ENCODE data around the gene EML4.

EML4 gene

DNA sequence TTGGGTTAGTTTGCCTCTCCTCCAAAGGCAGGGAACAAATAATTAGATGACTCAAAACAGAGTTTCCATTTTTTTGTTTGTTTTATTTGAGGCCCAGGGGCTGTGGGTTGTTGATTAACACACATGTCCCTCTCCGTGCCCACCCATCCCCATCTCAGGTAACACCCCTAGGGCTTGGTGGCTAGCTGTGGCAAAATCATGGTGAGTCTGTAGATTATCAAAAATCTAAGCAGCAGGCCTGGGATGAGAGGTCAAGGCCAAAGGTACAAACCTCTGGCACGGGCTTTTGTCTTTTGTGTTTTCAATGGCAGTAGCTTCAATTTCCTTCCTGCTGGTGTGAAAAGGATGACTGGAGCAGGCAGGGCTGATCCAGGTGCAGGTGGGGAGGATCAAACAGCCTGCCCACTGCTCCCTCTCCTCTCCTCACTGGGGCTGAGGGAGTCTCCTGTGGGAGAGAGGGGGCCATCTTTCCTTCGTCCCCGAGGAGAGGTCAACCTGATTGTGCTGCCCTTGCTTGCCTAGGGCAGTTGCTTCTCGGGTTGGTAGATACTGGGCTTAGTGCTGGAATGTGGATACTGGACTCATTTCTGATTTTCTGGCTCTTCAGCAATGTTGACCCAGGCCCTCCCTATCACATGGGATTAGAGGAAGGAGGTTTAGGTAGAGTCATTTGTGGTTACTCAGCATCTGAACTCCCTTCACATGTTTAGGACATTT, 31.9 kb upstream of the EML4 start:
- DNase-seq (ENCODE audit: low spot score) (no peak), FAIRE-seq (no peak)

DNA sequence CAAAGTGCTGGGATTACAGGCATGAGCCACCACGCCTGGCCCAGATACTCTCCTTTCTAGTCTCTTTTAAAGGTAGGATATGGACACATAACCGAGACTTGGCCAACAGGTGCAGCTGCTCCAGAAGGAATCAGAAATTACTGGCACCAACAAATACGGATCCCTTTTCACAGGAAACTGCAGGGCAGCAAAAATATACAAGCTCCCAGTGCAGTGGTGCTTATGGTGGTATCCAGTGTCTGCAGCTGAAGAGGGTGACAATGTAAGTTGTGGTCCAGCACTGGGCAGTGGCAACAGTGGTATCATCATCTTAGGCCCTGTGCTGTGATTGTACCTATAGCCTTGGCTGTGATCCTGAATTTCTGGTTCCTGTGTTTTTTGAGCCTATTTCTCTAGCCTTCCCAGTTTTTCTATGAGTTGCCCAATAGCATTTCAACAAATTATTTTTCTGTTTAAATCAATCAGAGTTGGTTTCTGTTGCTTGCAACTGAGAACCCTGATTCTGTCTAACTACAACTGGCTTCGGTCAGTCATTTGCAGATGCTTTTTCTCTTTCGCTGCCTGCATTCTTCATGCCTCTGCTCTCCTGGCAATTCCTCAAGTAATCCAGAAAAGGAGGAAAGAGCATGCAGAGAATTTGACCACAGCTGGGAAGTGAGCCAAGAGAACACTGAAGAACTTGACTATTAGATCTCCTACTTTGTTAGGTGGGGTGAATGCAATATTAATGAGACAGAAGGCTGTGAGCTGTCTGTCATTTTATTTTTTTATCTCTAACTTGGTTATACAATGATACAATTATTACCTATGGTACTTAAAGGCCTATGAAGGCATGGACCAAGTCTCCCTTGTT, 30.8 kb upstream of the EML4 start:
- no peak for FAIRE-seq
- peak; percentile 80 for DNase-seq (ENCODE audit: low spot score)

DNA sequence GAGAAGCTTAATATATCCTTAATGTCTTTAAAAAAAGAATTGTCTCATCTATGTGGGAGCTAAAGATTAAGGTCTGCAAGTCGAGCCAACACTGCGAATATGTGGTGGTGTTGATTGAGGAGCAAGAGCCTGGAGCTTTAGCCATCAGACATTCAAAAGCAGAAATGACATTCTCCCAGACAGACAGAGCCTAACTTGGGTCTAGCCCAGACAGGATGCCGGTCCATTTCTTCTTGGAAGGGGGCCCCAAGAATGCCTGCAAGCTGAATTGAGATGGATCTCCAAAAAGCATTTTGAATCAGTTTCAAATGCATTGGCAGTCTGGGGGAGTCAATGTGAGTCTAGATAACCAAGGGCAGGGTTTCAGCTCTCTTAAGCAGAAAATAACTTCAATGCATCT, 30.1 kb upstream of the EML4 start:
- no peak for FAIRE-seq
- DNase-seq (ENCODE audit: low spot score), result no peak

DNA sequence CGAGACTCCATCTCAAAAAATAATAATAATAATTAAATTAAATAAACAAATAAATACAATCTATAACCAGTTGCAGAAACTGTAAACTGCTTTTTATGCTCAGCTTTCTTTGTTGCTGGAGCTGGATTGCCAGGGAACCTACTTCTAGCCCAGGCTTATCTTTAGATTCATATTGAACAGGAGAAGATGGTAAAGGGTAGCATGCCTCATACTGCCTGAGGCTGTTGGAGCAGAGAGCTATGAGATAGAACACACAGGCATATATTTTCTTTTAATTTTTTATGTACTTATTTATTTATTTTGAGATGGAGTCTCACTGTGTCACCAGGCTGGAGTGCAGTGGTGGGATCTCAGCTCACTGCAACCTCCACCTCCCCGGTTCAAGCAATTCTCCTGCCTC, 28.7 kb upstream of the EML4 start:
- DNase-seq (ENCODE audit: low spot score), result no peak
- no peak for FAIRE-seq

DNA sequence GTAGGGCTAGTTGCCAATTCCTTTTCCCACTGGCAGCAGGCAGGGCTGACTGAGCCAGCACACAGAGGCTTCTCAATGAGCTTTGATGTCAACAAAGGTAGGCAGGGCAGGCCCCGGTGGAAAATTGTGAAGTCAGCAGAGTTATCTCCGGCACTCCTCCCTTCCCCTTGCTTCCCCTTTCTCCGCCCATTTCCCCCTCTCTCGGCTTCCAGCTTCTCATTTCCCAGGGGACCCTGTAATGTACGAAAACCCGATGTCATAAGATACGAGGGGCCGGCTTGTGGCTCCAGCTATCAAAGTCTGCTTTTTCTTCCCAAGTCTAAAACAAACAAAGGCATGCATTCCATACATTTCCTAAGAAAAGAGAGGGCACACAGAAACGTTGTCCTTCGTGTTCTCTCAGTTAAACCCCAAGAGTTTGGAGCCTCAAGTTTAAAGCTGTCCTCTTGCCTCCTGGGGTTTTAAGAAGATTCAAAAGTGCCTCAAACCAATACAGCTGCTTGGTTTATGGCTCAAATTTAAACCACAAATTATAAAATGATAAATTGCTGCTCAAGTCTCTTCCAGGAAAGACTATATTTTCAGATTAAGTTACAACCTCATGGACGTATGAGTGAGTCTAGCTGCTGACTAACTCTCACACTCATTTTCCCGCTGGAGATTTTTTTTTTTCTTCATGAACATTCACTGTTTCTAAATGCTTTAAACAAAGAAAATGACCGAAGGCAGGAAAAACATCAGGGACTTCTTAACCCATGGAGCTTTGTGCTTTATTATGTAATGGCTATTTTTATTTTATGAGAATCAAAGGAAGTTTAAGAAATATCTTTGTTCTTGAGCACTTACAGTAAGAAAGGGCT, 27.2 kb upstream of the EML4 start:
- DNase-seq (ENCODE audit: low spot score) (peak; percentile 70), FAIRE-seq (no peak)

DNA sequence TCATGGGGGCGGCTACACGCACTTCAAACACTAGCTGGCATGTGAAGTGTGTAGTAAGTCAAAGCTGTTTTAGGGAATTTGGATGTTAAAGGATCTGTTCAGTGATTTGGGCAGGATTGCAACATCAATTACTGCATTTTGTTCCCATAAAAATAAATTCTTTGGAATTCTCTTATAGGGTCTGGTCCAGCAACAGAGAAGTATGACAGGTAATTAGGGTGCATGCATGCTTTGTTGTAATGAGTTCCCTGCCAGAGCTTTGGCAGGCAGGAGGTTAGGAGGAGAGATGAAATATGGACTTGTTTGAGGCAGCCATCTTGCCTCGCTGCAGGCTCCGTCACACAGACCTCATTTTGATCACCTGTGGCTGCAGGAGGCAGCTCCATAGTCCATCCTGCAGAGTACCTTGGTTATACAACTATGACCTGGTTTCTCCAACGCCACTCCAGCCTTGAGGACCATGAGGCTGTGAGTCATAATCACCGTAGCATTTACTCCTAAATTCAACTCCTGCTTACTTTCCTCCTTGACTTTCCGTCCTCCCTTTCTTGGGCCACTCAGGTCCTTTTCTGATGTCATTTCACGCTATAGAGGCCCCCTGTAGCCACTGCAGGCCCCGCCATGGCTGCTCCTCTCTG, 26.5 kb upstream of the EML4 start:
- FAIRE-seq, result no peak
- DNase-seq (ENCODE audit: low spot score), result no peak

DNA sequence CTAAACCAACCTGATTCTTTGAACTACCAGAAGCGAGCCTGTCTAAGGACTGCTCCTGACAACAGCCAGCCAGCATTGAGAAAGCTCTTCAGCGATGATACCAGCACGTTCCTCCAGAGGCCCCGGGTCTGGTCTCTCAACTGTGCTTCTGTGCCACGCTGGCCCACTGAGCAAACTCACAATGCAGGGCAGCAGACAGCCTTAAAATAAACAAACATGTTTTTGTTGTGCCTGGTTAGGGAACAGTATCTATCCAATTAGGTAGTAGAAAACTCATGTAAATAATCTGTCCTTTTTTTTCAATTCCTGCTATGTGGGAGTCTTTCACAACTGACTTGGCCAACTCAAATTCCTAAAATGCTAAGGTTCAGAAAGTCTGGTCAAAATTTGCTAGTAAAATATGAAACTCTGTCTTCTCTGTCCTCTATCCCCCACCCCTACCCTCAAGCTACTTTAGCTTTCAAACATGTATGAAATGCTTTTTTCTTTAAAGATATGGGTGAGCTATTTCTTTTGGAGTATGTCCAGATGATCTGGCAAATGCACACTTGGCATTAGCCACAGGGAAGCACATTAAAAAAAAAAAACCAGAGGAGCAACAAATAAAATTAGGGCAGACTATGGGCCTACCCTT, 21.4 kb upstream of the EML4 start:
- no peak for DNase-seq (ENCODE audit: low spot score)
- FAIRE-seq, result no peak

DNA sequence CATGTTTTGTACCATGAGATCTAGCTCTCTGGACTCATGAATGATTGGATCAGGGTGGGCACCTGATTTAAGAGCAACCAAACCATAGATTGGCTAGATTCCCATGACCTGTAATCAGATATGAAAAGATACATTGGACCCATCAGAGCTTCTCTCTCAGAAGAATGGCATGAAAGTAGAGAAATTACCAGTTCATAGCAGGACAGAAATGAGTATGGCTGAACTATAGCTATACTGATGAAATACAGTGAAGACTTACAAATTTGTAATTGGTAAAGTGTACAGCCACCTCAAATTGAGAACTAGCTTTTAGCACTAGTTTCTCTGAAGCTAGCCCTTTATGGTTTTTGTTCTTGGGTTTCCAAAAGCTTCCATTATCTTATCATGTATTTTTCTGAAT, 19.0 kb upstream of the EML4 start:
- FAIRE-seq (no peak), DNase-seq (ENCODE audit: low spot score) (no peak)

DNA sequence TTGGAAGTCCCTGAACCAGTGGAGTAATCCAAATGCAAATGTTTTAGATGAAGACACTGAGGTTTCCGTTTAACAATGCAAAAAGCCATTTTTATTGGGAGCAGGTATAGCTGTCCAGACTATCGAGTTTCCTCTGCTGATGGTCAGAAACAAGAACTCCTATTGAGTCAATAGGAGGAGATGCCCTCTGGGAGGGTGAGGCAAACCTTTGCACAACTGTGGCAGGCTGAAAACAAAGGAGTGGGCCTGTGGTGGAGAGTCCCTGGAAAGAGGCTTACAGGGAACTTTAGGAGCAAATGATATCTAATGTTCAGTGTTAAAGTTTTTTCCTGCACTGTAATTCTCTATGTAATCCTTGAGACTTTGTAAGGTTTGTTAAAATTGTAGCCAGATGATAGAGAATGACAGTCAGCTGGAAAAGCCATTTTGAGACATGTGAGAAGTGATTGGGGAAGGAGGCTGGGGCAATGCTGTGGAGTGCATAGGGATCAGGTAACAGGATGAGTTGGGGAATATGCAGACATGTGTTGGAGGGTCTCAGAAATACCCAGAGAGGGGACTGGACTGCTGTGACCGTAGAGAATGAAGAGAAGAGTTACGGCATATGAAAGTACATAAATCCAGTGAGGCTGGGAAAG, 15.1 kb upstream of the EML4 start:
- FAIRE-seq (no peak), DNase-seq (ENCODE audit: low spot score) (no peak)

DNA sequence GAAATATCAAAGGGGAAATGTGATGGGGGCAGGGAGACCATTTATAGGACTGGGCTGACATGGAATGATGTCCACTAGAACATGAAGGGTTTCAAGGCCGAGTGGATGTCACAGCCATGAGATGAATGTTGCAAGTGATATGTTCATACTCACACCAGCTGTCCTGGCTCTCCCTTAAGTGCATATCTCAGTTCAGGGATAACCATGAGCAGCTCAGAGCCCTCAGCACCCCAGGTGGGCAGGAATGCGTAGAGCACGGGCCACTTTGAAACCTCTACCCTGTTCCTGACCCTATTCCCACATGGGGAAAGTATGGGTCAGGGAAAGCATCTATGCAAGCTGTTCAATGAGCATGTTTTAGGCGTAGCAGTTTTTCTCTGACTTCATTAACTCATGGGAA, 12.4 kb upstream of the EML4 start:
- FAIRE-seq (no peak), DNase-seq (ENCODE audit: low spot score) (no peak)

DNA sequence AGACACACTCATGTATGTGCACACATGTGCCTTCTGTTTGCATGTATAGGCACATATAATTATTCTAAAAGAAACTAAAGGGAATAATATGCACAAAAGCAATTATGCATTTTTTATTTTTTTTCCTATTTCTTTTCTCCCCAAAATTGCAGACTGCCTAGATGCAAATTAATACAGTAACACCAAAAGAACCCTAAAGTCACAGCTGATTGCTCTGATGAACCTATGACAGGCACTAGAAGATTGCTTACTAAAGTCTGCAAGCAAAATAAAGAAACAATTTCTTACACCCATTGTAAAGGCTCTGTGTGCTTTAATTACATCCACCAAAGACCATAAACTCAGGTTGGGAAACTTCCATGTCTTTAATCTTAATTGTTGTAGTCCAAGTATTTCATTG, 7.7 kb upstream of the EML4 start:
- FAIRE-seq (no peak), DNase-seq (ENCODE audit: low spot score) (no peak)

DNA sequence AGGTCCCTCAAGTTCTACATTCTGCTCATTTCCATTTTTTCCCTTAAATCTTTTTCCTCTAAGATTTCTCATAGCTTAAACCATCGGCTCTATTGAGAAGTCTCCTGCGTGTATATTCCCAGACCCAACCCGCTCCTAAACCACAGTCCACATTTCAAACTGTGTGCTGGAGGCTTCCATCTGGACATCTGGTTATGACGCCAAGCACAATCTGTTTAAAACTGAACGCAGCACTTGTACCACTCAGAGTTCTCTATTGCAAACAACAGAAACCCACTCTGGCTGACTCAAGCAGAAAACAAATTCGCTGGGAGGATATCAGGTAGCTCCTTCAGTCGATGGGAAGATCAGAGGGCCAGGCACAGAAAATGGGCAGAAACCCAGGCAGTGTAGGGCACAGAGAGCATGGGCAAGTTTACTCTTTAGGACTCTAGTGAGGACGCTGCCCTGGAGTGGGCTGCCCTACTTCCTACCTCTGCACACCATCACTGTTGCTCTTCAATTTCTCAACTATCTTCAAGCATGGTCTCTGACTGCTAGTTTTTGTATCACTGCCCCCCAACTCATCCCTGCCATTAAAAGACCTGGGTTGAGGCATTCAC, 5.6 kb upstream of the EML4 start:
- DNase-seq (ENCODE audit: low spot score), result no peak
- FAIRE-seq, result no peak

DNA sequence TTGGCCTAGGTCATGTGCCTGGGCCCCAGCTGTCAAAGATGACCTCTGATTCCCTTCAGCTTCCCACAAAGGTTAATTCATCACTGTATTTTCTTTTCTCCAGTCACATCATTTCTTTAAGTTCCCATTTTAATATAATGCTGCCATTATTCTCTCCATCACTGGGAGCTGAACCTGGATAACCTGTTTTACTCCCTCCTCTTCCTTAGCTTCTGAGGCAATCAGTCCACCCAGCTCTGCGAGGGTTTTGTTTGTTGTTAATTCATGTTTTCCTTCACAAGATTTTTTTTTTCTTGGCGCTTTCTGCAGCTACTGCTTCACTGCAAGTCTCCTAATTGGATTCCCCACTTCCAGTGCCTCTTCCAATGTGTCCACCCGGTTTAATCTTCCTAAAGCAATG, 5.1 kb upstream of the EML4 start:
- FAIRE-seq (no peak), DNase-seq (ENCODE audit: low spot score) (no peak)

DNA sequence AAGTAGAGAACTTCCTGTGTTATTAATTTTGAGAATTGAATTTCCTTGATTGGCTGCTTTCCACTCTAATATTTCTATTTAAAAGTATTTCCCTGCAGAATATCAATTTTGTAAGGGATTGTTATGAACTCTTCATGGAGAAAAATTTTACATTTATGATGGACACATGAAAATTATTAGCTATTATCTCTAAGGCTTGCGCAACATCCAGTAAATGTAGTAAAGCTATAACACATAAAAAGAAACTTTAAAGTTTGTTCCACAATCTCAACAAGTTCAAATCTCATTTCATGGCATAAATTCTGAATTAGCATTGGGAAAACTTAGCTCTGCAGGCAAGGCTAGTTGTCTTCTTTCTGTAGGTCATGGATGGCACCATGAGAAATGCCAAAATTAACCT, 4.2 kb upstream of the EML4 start:
- DNase-seq (ENCODE audit: low spot score) (no peak), FAIRE-seq (no peak)

DNA sequence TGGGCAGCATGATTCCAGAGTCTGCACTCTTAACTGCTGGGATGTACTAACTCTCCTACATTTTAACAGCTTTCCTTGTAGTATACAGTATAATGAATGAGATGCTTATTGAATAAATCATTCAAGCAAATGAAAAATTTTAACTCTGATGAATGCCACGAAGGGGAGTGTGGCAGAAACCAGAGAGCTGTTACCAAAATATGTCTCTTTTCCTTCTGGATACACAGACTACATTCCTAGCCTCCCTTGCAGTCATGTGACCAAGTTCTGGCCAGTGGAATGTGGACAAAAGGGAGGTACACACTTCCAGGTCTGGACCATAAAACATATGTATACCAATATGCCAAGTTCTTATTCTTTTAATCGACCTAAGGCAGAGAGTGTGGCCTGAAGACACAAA, 1.7 kb upstream of the EML4 start:
- FAIRE-seq (no peak), DNase-seq (ENCODE audit: low spot score) (no peak)

DNA sequence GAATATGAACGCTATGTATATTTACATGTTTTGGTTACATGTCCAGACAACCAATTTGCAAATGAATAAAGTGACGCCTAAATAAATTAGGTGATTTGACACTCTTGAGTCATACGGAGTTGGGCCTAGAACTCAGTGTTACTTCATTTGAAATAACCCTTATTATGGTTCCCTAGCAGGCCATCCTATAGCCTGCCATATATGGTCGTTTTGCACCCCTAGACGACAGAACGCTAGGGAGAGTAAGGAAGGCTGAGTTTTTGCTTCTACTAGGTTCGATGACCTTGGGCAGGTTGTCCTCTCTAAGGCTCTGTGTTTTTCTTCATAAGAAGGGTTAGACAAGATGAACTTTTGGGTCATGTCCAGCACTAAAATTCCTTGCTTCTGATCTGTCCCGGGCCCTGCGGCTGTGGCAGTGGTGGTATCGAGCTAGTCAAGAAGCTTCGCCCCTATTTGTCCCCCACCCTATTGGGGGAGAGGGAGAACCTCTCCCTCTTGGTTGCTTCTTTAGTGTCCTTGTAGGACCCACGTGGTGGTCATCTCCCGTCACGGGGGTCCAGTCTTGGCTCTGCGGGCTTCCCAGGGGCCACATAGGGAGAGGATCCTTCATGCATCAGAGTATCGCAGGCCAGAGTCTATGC, 574 bp upstream of the EML4 start:
- DNase-seq (ENCODE audit: low spot score) (no peak), FAIRE-seq (no peak)

DNA sequence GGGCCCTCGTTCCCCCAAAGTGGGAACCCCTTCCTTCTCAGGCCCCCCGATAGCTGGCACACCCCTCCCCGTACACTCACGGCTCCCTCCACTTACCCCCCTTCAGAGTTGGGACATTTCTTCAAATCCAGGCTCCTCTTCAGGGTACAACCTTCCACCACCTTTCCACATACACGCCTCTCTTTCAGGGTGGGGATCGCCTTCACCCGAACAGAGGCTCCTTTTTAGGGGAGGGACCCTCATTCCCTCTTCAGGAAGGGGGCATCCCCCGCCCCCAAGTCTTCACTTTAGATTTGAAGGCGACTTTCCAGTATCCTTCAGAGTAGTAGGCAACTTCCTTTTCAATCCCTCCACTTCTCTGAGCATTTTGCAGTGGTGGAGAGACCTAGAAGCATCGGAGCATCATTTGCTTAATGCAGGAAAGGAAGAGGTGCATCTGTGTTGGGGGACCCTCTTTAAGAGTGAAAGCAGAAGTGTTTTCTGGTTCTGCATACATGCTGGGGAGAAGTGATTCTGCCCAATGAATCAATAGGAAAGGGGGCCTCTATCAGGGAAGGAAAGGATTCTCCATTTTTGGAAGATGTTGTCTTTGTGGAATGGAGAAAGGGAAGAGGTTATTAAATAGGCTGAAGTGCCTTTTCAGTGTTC, 845 bp downstream of the EML4 start:
- DNase-seq (ENCODE audit: low spot score), result no peak
- no peak for FAIRE-seq

DNA sequence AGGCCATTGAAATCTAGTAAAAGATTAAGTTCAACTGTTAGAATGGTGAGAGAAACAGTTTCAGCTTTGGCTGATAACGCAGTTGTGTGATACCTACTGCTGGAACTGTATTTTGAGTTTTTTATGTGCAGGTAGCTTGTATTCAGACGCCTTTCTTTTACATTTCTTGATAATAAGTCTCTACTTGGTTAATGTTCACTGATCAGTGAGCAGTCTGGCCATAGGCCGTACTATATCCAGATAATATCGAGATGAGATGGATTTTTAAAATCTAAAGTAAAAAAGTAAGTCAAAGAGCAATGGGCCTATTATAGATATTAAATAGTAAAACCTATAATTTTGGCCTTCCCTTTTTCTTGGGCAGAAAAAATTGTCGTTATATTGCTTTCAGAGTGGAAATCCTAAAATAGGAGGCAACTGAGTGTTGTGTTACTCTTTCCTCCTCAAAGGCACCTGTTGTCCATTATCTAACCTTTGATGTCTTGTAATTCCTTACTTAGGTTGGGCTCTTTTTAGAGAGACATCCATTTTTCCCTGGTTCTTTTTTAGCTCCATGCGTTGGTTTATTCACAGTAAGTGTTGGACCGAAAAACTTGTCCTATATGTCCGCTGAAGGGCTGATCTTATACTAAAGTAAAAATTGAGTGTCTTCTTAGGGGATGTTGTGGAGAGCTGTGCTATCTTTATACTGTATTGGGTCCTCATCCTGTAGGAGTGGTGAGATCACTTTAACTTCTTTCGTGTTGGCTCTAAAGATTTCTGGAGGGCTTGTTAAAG, 1.7 kb downstream of the EML4 start:
- DNase-seq (ENCODE audit: low spot score) (no peak), FAIRE-seq (no peak)

Measured in urothelium cell line (cell line).